HG02943 (cell line): Measurements from ENCODE around the gene CYTH4.

ENCODE experiments used
- ATAC-seq: cut with Tn5 transposase; IDR thresholded peaks from one replicate; pipeline ENCODE4 v1.9.1; 2021; ENCODE audit warnings: mild to moderate bottlenecking, low read depth, moderate library complexity; ENCODE audit not compliant: unreplicated experiment

CYTH4 gene

DNA sequence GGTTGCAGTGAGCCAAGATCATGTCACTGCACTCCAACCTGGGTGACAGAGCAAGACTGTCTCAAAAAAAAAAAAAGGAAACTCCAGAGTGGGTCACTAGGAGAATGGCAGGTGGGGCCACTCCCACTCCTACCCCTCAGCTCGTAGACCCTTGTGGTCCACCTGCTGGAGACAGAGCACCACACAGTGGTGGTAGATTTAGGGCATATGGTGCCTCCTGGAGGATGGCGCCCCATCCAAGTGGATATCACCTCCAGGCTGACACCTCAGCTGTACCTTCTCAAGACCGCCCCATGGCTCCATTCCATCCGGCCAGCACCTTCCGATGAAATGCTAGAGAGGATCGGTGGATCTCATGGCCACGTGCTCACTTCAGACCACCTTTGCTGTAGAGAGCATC is 6.2 kb downstream of the CYTH4 start:
- ATAC-seq, result no peak

GRCh38 chr22:37289156-37289735 is 6.9 kb downstream of the CYTH4 start:
- no peak for ATAC-seq

- no peak for ATAC-seq
Measured at GRCh38 chr22:37290737-37291136, 8.4 kb downstream of the CYTH4 start.

GRCh38 chr22:37291559-37292298 is 9.4 kb downstream of the CYTH4 start:
- no peak for ATAC-seq

DNA sequence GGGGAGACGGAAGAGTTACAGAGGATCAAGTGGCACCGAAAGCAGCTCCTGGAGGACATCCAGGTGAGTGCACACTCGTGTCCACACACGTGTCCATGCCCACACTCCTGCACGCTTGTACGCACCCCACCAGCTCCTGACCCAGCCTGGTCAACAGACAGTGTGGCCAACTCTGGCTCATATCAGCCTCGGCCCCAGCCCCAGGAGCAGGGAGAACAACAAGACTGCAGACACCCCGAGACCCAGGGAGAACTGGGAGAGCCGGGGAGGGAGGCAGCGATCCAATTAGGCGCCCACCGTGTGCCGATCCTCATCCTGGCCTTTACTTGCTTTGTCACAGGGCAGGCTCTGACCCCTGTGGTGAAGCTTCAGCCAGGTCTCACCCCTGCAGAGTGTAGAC is 10.3 kb downstream of the CYTH4 start:
- no peak for ATAC-seq

DNA sequence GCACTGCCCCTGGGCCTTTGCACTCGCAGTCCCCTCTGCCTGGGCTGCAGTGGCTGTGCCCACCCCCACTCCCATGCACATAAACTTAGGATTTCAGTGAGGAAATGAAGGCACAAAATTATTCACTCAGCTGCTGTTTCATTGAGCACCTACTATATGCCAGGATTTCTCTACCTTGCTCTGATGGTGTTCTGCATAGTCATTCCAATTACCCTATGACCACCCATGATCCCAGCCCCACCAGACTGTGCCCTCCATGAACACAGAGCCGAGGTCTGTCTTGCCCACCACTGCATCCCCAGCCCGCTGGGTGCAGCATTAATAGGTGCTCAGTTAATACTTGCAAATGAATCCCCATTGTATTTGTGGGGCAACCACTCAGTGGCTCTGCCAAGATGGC is 10.9 kb downstream of the CYTH4 start:
- no peak for ATAC-seq

DNA sequence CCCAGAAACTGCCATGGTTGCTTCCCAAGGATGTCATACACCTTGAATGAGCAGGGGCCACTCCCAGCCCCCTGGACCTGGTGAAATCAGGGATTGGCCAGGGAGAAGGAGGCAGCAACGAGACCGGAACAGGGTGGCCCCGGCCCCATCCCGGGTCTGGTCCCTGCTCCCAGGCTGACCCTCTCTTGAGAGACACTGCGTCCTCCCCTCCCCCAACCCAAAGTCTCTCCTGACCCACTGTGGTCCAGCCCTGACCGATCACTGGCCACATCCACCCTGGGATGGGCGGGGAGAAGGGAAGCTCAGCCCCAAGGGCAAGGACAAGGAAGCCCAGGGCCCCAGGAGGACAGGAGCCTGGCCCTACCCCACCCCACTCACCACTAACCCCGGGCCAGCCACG is 12.4 kb downstream of the CYTH4 start:
- no peak for ATAC-seq

DNA sequence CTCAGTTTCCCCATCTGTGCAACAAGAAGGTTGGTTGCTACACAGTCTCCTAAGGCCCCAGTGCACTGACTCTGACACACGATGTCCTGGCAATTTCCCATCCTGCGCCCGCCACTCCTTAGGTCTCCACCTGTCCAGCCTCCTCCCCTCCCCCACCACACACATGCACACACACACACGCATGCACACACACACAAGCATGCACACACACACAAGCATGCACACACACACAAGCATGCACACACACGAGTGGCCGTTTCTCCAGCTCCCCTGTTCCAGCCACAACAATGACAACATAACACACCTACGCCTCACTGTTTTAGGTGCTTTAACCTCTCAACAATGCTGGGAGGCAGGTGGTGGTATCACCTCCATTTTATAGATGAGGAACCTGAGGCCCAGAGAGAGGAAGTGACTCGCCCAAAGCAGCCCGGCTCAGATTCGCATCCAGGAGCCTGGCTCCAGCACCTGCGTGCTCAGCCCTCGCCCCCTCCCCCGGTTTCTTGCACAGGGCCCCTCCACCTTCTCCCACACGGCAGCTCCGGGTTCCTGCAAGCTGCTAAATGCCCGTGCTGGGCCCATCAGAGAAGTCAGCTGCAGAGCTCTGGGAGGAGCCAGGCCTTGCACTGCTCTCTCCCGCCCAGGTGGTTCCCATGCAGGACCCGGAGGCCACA is 13.0 kb downstream of the CYTH4 start:
- no peak for ATAC-seq

- no peak for ATAC-seq
Measured at GRCh38 chr22:37295946-37296345, 13.6 kb downstream of the CYTH4 start.

- no peak for ATAC-seq
Measured at GRCh38 chr22:37298748-37299495, 16.6 kb downstream of the CYTH4 start.

GRCh38 chr22:37299969-37300509 is 17.7 kb downstream of the CYTH4 start:
- no peak for ATAC-seq

- no peak for ATAC-seq
Measured at GRCh38 chr22:37300551-37301017, 18.3 kb downstream of the CYTH4 start.

GRCh38 chr22:37301144-37301830 is 19.0 kb downstream of the CYTH4 start:
- no peak for ATAC-seq

DNA sequence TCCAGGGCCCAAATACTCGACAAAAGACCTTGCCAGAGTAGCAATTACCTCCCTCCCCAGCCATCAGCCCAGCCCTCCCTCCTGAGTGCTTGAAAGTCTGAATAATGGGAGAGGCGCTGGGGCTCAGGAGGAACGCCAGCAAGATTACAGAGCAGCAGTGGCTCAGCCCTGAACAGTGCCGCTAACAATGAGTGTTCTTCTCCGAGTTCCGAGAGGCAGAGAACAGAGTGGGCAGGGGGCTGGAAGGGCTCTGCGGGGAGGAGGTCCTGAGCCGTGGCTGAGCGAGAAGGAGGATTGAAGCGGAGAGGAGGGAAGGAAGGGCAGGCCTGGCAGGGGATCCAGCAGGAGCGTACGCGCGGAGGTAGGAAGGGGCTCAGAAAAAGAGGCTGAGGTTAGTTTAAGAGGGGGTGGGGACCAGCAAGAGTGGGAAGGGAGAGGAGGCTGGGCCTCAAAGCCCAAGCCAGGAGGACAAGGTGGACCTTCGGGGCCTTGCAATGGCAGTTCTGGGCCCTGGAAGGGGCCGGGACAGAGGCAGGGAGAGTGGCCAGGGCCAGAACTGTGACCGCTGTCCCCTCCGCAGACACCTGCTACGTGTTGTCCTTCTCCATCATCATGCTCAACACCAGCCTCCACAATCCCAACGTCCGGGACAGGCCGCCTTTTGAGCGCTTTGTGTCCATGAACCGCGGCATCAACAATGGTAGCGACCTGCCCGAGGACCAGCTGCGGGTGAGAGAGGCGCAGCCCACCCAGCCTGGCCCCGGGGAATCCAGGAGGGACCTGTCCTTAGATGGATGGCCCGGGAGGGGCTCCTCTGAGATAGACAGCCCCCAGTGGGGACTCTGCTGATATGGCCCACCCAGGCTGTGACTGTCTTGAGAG is 20.6 kb downstream of the CYTH4 start:
- ATAC-seq, result no peak

DNA sequence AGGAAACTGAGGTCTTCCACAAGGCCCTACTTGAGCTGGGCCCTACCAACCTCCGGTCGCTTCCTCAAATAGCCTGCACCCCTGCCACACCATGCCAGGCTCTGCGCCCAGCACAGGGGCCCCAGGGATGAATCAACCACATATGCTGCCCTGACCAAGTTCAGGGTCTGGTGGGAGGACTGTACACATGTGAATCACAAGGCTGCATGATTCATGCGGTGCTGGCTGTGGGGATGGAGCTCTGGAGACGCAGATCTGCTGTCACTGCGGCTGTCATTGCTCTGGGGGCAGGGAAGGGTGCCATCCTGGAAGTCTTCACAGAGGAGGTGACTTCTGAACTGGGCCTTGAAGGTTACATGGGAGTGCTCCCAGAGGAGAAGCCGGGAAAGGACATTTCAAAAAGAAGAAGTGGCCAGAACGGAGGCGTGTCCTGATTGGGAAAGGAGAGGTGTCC is 21.5 kb downstream of the CYTH4 start:
- no peak for ATAC-seq

DNA sequence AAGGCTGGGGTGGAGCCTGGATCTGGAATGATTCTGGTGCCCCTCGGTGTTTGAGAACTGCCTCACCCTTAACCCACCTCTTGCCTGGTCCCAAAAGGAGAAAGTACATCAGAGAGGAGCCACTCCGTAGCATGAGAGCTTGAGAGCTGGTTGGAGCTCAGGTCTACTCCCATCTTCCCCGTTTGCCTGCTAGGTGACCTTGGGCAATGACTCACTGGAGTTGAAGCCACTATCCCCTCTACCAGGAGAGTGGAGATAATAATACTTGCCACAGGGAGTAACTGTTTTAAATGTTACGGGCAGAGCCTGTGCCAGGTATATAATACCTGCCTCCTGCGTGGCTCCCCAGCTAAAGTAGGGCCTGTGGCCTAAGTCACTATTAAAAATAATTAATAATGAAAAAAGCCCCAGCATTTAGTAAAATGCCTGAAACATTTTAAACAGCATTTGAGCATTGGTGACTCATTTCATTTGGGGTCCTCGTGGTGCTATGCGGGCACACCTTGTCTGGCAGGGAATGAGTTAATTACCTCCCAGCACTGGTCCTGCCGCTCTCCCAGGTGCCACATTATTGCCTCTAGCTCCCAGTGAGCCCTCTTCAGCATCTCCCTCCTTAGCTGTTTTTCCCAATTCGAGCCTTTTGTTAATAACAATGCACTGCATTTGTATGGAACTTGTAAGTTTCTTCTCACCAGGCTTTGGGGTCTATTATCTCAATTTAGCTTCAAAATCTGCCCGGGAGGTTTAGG is 22.5 kb downstream of the CYTH4 start:
- ATAC-seq, result no peak

GRCh38 chr22:37305887-37306286 is 23.6 kb downstream of the CYTH4 start:
- no peak for ATAC-seq

GRCh38 chr22:37306494-37306829 is 24.2 kb downstream of the CYTH4 start:
- no peak for ATAC-seq
